EH (cell line): ENCODE data around the gene IL2RA.
"Not testable (repeated sequence)": the region's sequence is repeated elsewhere in the genome, so short reads cannot be mapped to it uniquely, and the experiment has no call there.

Experiments
- DNase-seq: peaks from one replicate; pipeline ENCODE4 v3.0.0-alpha.2; 2015; ENCODE audit warnings: low read depth

IL2RA gene

DNA sequence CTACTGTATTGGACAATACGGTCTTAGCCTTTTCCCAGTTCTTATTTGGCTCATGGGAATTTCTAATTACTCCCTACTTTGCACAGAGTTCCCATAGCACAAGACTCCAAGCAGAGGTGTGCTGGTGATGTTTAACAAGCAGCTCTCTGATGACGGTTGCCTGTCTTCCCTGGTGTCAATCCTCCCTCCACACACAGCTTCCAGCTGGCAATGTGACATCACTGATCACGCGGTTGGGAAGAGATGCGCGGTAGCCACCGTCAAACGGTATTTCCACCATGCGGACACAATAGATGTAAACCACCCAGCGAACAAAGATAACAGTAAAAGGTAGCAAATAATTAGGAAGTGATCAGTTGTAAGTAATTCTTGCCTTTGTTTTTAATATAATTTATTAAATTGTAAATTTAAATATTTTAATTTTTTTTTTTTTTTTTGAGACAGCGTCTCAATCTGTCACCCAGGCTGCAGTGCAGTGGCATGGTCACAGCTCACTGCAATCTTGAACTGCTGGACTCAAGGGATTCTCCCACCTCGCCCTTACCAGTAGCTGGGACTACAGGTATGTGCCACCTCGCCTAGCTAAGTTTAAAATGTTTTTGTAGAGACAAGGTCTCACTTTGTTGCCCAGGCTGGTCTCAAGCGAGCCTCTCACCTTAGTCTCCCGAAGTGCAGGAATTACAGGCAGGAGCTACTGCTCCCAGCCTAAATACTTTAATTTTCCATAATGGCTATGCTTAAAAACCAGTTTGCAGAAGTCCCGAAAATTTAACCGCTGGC is 48.6 kb downstream of the IL2RA start:
- no peak for DNase-seq

DNA sequence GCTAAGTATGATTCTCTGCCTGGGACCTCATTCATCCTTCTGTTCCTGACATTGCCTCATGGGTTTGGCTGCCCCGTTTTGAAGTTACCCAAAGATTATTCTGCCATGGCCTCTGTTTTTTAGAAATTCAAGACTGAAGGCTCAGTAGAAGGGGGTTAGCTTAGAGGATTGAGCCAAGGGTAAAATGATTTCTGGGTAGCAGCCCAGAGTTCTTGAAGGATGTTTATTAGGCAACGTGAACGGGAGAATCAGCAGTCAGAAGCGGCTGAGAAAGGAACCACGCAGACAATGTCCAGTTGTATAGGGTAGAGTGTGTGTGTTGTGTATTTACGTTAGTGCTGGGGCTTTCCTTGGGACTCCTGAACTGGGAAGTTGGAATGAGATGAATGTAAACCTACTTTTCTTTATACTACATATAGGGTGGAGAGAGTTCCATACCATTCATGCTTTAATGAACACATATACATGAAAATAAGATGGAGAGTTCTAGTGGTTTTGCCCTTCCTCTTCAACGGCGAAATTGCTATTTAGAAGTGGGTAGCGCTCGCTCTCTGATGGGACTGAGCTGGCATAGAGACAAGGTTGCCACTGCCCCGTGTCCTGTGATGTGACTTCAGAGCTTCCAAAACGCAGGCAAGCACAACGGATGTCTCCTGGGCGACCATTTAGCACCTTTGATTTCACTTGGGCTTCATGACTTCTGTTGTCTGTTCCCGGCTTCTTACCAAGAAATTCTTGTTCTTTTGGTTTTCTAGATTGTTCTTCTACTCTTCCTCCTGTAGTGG is 49.9 kb downstream of the IL2RA start:
- no peak for DNase-seq

DNA sequence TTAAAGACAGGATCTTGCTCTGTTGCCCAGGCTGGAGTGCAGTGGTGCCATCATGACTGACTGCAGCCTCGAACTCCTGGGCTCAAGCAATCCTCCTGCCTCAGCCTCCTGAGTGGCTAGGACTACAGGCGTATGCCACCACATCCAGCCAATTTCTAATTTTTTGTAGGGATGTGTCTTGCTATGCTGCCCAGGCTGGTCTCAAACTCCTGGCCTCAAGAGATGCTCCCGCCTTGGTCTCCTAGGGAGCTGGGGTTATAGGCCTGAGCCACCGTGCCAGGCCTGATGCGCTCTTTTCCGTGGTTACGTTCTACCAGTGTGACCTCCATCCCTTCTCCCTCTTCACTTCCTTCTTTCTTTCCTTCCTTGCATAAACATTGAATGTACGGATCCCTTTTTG is 50.6 kb downstream of the IL2RA start:
- DNase-seq, result no peak

DNA sequence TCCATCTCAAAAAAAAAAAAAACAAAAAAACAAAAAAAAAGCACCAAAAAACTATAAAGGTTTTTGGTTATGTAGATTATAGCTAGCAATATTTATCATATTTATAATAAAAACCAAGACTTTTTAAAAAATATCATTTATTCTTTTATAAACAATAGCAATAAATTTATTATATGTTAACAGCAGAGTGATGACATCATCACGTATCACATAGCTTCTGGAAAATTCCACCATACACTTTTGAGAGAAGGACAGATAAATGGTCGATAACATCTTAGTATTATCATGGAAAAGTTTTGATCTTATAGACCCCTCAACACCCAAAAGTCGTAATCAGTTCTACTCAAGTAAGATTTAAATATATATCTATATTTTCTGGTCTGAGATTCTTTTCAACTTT is 51.6 kb downstream of the IL2RA start:
- DNase-seq, result no peak

DNA sequence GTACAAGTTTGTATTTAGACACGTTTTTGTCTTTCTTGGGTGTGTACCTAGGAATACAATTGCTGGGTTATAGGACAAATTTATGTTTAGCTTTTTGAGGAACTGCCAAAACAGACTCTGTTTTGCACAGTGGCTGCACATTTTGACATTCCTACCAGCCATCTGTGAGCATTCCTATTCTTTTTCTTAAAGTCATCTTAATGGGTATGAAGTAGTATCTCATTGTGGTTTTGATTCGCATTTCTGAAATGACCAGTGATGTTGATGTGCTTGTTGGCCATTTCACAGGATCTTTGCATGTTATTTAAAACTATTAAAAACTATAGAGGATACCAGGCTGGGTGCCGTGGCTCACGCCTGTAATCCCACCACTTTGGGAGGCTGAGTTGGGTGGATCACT is 52.2 kb downstream of the IL2RA start:
- DNase-seq, result peak; percentile 37

DNA sequence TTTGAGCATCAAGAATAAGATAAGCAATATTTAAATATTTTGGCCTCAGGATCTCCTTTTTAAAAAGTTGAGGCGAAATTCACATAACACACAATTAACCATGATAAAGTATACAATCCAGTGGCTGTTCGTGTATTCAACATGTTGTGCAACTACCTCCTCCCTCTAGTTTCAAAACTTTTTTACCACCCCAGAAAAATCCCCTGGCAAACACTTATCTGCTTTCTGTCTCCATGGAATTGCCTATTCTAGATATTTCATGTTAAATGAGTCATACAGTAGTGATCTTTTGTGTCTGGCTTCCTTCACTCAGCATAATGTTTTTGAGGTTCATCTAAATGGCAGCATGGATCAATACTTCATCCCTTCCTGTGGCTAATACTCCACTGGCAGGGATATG is 53.0 kb downstream of the IL2RA start:
- peak; percentile 53 for DNase-seq

DNA sequence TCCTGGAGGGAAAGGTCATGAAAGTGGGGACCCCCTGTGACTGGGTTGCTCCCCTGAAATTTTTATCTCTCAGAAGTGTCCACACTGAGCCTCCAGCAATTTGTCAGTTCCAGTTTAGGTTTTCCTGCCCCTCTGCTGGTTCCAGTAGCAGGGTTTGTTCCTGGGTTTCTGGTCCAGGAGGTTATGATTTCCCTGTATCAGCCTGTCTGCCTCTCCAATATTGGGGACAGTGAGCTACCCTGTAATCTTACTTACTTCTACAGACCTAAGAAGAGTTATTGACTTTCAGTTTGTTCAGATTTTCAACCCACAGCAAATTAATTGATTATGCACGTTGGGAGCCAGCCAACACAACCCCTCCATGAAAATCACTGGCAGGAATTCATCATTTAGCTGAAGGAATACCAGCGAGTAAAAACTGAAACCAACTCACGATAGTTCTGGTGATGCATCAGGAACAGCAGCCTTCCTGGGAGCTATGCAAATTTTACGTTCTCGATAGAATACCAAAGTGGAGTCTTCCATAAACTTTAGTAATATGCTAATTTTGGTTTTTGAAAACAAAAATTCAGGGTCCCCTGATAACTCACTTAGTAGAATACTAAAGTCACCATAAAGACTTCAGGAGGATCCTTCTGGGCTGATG is 53.5 kb downstream of the IL2RA start:
- DNase-seq, result no peak

DNA sequence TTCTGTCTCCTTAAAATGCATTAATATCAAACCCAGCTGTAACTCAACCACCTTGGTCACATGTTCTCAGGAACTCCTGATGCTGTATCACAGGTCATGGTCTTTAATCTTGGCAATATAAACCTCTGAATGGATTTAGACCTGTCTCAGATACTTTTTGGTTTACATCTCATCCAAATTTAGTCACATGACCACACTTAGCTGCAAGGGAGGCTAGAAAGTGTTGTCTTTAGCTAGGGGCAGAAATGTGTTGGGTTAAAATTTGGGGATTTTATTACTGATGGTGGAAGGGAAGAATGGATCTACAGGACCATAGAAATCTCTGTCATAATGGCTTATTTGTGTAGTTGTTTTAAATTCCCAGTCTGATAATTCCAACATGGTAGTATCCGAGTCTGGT is 55.2 kb downstream of the IL2RA start:
- no peak for DNase-seq

DNA sequence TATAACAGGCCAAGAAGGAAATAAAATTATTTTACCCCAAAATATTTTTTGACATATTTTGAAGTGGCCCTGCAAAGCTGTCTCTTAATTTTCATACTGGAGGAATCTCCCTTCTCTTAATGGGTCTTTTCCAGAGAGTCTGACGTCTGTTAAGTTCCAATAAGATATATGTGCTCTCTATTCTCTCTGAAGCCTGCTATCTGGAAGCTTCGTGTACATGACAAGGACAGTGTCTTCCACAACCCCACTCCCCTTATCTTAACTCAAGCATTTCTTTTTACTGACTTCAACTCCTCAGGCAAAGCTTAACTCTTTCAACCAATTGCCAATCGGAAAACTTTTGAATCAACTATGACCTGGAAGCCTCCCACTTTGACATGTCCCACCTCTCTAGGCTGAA is 55.6 kb downstream of the IL2RA start:
- no peak for DNase-seq

DNA sequence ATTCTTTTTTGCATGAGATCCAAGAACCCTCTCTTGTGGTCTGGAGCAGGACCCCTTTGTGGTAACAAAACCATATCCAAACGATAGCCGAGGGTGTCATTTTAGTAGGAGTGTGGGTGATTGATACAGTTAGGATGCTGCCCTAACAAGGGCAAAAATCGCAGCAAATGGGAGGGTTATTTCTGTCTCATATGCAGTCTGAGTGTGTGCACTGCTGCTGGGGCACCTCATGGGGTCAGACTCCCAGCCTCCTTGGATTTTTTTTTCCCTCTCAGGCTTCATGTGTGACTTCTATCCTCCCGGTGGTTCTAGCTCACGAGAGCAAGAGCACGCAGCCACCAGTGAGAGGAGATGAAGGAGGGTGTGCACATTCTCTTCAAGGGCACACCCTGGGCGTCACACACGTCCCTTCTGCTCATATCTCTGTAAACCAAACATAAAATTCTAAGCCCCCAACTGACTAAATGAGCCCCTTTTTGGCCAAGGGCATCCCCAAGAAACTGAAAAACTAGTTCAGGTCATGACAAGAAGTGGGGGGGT is 56.2 kb downstream of the IL2RA start:
- no peak for DNase-seq

DNA sequence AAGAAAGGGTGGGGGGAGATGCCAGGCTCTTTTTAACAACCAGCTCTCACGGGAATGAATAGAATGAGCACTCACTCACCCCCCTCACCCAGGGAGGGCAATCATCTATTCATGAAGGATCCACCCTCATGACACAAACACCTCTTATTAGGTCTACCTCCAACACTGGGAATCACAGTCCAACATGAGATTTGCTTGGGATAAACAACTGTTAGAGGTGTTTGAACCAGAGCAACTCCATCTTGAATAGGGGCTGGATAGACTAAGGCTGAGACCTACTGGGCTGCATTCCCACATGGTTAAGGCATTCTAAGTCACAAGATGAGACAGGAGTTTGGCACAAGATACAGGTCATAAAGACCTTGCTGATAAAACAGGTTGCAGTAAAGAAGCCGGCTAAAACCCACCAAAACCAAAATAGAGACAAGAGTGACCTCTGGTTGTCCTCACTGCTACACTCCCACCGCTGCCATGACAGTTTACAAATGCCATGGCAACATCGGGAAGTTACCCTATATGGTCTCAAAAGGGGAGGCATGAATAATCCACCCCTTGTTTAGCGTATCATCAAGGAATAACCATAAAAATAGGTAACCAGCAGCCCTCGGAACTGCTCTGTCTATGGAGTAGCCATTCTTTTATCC is 56.9 kb downstream of the IL2RA start:
- not testable (repeated sequence) for DNase-seq

DNA sequence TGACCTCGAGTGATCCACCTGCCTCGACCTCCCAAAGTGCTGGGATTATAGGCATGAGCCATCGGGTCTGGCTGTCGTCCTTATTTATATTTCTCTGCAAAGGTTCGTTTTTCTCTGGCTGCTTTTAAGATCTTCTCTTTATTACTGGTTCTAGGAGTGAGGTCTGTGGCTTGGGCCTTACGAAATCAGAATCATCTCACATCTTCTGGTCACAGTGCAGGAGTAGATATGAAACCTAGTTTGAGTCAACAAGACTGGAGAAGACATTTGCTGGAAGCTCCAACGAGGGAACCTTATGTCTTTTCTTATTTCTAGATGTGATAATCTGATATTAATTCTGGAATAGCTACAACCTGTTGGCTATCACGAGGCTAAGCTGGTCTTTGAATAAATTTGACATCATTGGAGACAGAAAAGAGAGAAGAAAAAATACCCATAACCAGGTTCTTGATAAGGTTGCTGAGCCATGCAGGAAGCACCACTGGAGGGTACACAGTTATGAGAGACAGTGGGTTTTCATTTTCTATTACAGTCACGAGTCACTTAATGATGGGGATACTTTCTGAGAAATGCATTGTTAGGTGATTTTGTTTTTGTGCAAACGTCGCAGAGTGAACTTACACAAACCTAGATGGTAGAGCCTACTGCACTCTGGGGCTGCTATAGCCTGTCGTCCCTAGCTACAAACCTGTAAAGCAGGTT is 59.2 kb downstream of the IL2RA start:
- DNase-seq, result no peak

DNA sequence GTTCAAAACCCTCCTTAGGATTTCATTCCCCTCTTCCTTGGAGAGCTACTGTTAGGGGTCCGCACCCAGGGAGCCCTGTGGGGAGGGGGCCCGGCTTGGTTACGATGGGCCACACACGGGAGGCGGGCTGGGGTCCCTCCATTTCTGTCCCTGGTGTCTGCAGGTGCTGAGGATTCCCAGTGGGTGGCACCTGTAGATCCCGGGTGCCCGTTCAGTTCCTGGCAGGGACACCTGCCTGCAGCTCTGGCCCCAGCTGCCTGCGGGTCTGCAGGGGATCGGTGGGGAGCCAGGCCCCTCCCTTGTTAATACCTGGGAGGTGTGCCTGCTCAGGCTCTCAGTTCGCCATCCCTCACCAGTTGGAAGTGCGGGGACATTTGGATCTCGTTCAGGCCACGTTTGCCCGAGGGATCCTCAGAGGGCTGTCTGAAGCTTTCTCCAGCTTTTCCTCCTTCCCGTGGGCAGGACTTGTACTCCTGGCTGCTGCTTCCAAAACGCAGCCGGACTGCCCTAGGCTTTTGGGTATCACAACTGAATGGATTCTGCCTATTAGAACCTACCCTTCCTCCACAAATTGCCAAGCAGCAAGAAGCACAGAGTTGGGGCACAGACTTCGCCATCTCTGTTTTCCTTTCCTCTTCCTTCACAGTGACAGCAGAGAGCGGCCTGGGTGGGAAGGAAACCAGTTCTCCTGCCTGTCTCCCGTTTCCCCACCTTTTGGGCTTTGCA is 62.6 kb downstream of the IL2RA start:
- DNase-seq, result no peak

DNA sequence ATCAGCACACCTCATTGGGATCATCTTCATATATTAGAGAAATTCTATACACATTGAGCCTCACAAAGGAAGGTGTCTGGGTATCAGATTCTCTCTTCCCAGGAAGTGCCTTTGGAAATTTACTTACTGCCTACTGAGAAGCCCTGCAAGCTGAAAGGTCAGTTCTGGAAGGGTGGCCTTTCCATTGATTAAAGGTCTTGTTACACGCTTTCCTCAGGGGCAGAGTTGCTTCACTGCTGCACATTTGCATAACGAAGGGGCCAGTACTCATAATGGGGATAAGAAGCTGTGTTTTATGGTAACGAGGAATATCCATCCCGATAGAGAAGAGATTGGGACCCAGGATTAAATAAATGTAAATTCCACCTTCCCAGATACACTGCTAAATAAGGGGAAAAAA is 65.5 kb downstream of the IL2RA start:
- no peak for DNase-seq

DNA sequence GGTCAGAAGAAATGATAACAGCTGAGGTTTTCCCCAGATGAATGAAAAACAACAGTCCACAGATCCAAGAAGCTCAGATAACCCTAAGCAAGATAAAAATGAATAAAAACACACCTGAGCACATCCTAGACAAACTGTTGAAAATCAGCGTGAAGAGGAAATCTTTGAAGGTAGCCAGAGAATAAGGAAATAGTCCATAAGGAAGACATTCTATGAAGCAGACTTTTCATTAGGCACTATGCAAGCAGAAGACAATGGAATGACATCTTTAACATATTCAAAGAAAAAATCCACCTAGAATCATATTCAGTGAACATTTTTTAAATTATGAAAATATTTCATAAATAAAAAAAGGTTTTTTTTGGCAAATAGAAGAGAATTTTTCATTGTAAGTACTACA is 69.8 kb downstream of the IL2RA start:
- DNase-seq, result no peak

DNA sequence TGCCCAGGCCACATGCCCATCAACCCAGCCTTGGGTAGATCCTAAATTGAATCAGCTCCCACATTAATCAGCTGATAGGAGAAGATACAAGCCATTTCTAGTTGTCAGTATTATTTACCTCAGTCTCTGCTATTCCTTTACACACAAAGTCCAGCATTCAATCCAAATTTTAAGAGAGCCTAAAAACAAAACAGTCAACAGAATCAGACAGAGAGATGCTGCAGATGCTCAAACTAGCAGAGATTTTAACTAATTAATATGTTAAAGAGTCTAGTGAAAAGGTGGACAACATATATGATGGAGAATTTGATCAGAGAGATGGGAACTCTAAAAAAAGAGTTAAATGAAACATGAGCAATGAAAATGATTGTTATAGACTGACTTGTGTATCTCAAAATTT is 70.5 kb downstream of the IL2RA start:
- no peak for DNase-seq

DNA sequence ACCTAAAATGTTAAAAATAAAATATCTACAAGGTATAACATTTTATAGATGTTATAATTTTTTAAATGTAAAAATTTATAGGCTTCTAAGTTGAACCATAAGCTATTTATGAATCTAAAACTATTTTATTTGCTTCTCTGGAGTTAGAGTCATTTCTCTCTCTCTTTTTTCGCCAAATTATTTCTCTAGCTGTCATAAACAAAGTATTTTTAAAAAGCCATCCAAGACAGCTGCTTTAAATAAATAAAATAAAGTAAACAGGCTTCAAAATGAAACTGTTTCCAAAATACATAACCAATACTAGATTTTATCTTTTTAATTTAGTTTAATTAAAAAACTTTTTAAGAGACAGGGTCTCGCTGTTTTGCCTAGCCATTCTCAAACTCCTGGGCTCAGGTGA is 72.4 kb downstream of the IL2RA start:
- no peak for DNase-seq

DNA sequence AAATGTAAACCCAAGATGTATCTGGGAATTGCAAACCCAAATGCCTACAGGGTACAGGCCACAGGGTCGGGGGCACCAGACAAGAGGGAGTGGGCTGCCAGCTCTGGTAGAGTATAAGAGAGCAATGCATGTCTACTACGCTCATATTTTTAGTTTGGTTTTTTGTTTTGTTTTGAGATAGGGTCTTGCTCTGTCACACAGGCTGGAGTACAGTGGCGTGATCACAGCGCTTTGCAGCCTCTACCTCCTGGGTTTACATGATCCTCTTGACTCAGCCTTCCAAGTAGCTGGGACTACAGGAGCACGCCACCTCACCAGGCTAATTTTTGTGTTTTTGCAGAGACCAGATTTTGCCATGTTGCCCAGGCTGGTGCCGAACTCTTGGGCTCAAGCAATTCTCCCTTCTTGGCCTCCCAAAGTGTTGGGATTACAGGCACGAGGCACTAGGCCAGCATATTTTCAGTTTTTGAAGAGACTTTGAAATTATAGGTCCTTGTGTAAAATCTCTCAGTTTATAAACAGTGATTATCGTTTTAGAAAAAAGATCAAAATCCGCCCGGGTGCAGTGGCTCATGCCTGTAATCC is 73.7 kb downstream of the IL2RA start:
- DNase-seq, result no peak

DNA sequence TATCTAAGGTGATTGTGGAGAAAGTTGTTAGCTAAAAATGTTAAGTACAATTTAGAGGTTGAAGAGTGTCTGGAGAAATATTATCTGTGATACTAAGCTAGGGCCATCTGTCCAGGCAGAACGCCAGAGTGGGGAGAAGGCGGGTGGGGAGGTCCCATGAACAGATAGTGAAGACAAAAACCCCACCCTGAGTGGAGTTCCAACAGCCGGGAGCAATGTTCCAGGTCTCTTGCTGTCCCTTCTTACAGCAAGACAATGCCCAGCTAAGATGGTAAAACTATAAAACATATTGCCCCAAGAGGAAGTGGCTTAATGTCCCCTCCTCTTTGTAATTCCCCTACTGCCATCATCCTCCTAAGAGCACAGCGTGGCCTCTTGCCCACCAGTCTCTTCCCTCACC is 74.4 kb downstream of the IL2RA start:
- DNase-seq, result no peak

DNA sequence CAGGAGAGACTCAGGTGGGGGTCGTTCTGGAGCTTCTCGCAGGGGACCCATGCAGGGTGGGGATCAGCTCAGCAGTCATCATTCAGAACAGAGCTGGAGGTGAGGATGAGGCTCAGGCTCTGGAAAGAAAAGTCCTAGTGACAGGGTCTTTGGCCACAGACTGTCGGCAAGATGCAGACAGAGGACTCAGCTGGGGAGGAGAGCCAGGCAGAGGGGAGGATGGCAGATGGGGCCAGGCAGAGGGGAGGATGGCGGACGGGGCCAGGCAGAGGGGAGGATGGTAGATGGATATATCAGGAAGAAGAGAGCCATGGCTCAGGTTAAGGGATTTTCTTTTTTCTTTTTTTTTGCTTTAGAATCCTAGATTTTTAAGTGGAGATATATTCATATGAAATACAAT is 77.1 kb downstream of the IL2RA start:
- DNase-seq, result no peak

DNA sequence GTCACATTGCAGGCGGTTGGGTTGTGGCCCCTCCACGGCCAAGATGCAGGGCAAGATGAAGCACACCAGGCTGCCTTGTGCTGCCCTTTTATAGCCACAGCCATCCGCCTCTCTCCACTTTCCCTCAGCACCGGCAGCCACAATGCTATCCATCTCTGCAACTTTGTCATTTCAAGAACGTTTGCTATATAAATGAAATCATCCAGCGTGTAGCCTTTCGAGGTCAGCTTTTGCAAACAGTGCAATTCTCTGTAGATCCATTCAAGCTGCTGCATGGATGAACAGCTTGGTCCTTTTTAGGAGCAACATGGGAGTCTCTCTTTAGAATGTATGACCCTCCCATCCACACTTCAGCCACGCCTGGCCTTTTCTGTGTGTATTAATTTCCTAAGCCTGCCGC is 78.4 kb downstream of the IL2RA start:
- no peak for DNase-seq
